Calu3 (cell line): ENCODE results near the gene BANK1. TPM values are rescaled to one million over a fixed set of nuclear protein-coding genes. Genes with fewer than 3 reads are reported as not detected.

Source experiments
- BruUV-seq: library from RNA; stranded (reverse); fragments of 400-500 nt; replicated peaks from 2 replicates; lab custom pipeline; 2021; lab: Mats Ljungman, UMichigan
- CTCF ChIA-PET: fragments of 300-600 bp; sonication (Branson Sonifier 250); formaldehyde crosslinking; loops from one replicate; lab custom pipeline; 2022; ENCODE audit warnings: antibody characterized with exemption; lab: Charles Lee
- DNase-seq: peaks from one replicate; pipeline ENCODE4 v3.0.0; 2022
- H3K27ac Mint-ChIP-seq: one replicate; pipeline ENCODE4 v1.8.0; 2022; ENCODE audit warnings: mixed read lengths; ENCODE audit not compliant: unreplicated experiment
- H3K27me3 Mint-ChIP-seq: one replicate; pipeline ENCODE4 v1.8.0; 2022; ENCODE audit warnings: mixed read lengths; ENCODE audit not compliant: unreplicated experiment
- H3K36me3 Mint-ChIP-seq: one replicate; pipeline ENCODE4 v1.8.0; 2022; ENCODE audit warnings: mild to moderate bottlenecking, moderate library complexity, mixed read lengths; ENCODE audit not compliant: insufficient read depth, unreplicated experiment
- H3K4me1 Mint-ChIP-seq: one replicate; pipeline ENCODE4 v1.8.0; 2022; ENCODE audit warnings: mild to moderate bottlenecking, low read depth, mixed read lengths; ENCODE audit not compliant: unreplicated experiment
- H3K4me3 Mint-ChIP-seq: one replicate; pipeline ENCODE4 v1.8.0; 2022; ENCODE audit warnings: mild to moderate bottlenecking, low read depth, moderate library complexity, mixed read lengths; ENCODE audit not compliant: unreplicated experiment
- H3K9me3 Mint-ChIP-seq: one replicate; pipeline ENCODE4 v1.8.0; 2022; ENCODE audit warnings: low read depth, mixed read lengths; ENCODE audit not compliant: unreplicated experiment
- CTCF ChIP-seq: fragments of 200-600 bp; IDR thresholded peaks from one replicate; pipeline ENCODE4 v1.8.0; 2022; ENCODE audit warnings: antibody characterized with exemption; ENCODE audit not compliant: unreplicated experiment
- intact Hi-C: fragments of 100-400 bp; cut with micrococcal nuclease; formaldehyde crosslinking; loops from one replicate; pipeline ENCODE4 v1.10.0; 2022; ENCODE audit not compliant: unreplicated experiment
- total RNA-seq: library from RNA; stranded (reverse); gene quantifications from 2 replicates; pipeline ENCODE4 v1.2.3, GENCODE V29; 2022

The BANK1 gene
- total RNA-seq, 1 experiment from 2014 or later, result 6.4 TPM

GRCh38 chr4:101960431-101960830, 169.9 kb downstream of the BANK1 start:
- CTCF ChIA-PET, result no interaction called here
- H3K27ac Mint-ChIP-seq, result no peak overlapping the region
- no peaks in the 10 kb centered on the region for H3K9me3 Mint-ChIP-seq
- no peak for DNase-seq
- peaks cover 8% of the 10 kb centered on the region for H3K4me1 Mint-ChIP-seq
- intact Hi-C loops, result no loop called here
- H3K27me3 Mint-ChIP-seq, result no peaks in the 10 kb centered on the region
- no peak overlapping the region for H3K4me3 Mint-ChIP-seq
- no TSS peak for BruUV-seq
- TF ChIP-seq CTCF, result no peak
- no peaks in the 10 kb centered on the region for H3K36me3 Mint-ChIP-seq

- Mint-ChIP-seq H3K27ac (no peak overlapping the region), H3K27me3 (no peaks in the 10 kb centered on the region), H3K36me3 (no peaks in the 10 kb centered on the region), H3K4me3 (no peak overlapping the region), H3K4me1 (peaks cover 8% of the 10 kb centered on the region), H3K9me3 (no peaks in the 10 kb centered on the region)
- CTCF ChIA-PET, result no interaction called here
- DNase-seq, result no peak
- intact Hi-C loops, result no loop called here
- no peak for TF ChIP-seq CTCF
- BruUV-seq, result no TSS peak
Observed at GRCh38 chr4:101961144-101961543, 170.6 kb downstream of the BANK1 start.

GRCh38 chr4:101967697-101968346, 177.3 kb downstream of the BANK1 start:
- intact Hi-C loops, result no loop called here
- Mint-ChIP-seq H3K4me1 (peaks cover 21% of the 10 kb centered on the region), H3K27ac (no peak overlapping the region)

GRCh38 chr4:101968364-101968763, 177.8 kb downstream of the BANK1 start:
- Mint-ChIP-seq H3K4me1 (peaks cover 23% of the 10 kb centered on the region), H3K27ac (no peak overlapping the region)

More at GRCh38 chr4:101967697-101968346, 177.3 kb downstream of the BANK1 start:
- peak; percentile 1 for DNase-seq
- Mint-ChIP-seq H3K36me3 (no peaks in the 10 kb centered on the region), H3K27me3 (no peaks in the 10 kb centered on the region), H3K4me3 (no peak overlapping the region), H3K9me3 (no peaks in the 10 kb centered on the region)
- no TSS peak for BruUV-seq
- CTCF ChIA-PET, result no interaction called here
- TF ChIP-seq CTCF, result no peak

More at GRCh38 chr4:101968364-101968763, 177.8 kb downstream of the BANK1 start:
- H3K4me3 Mint-ChIP-seq, result no peak overlapping the region
- no peaks in the 10 kb centered on the region for H3K27me3 Mint-ChIP-seq
- no peaks in the 10 kb centered on the region for H3K9me3 Mint-ChIP-seq
- BruUV-seq, result no TSS peak
- no peaks in the 10 kb centered on the region for H3K36me3 Mint-ChIP-seq
- intact Hi-C loops, result no loop called here
- CTCF ChIA-PET, result no interaction called here
- no peak for TF ChIP-seq CTCF
- no peak for DNase-seq
